GM12864 (cell line): ENCODE data around the gene ZDHHC4.
"Not testable (repeated sequence)": the region's sequence is repeated elsewhere in the genome, so short reads cannot be mapped to it uniquely, and the experiment has no call there.

Experiments used
- DNase-seq: peaks from one replicate; pipeline ENCODE4 v3.0.0-alpha.2; 2011; ENCODE audit warnings: low read depth
- H3K4me3 ChIP-seq: 2 replicates; pipeline ENCODE4 v1.5.1; 2011; ENCODE audit warnings: mild to moderate bottlenecking, low read depth, low read length, control low read depth
- CTCF ChIP-seq: IDR thresholded peaks from 2 replicates; pipeline ENCODE4 v1.5.1; 2011; ENCODE audit warnings: low read depth, mild to moderate bottlenecking, moderate library complexity, low read length, control low read depth, inconsistent platforms; ENCODE audit errors: missing control alignments

Gene ZDHHC4

GRCh38 chr7:6630007-6630849, 53.0 kb downstream of the ZDHHC4 start:
- H3K4me3 ChIP-seq: no peak overlapping the region
- no peak for TF ChIP-seq CTCF
- DNase-seq: no peak

- H3K4me3 ChIP-seq: no peak overlapping the region
- TF ChIP-seq CTCF: no peak
- no peak for DNase-seq
Measured at GRCh38 chr7:6631605-6632004, 54.4 kb downstream of the ZDHHC4 start.

GRCh38 chr7:6634021-6634420, 56.8 kb downstream of the ZDHHC4 start:
- no peak for DNase-seq
- no peak overlapping the region for H3K4me3 ChIP-seq
- TF ChIP-seq CTCF: no peak

DNA sequence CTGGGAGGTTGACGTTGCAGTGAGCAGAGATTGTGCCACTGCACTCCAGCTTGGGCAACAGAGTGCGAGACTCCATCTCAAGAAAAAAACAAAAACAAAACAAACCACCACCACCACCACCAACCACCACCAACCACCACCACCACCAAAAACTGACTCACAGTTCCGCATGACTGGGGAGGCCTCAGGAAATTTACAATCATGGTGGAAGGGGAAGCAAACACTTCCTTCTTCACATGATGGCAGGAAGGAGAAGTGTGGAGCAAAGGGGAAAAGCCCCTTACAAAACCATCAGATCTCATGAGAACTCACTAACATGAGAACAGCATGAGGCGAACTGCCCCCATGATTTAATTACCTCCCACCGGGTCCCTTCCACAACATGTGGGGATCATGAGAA, 57.7 kb downstream of the ZDHHC4 start:
- not testable (repeated sequence) for DNase-seq

GRCh38 chr7:6636741-6637543, 59.7 kb downstream of the ZDHHC4 start, which contains the start of gene ZNF316:
Gene ZNF316 (plus strand): TSS chr7:6637318. CDS start chr7:6642410, 5,092 bp downstream.
- DNase-seq: no peak

More for the DNA sequence above, 57.7 kb downstream of the ZDHHC4 start:
- not testable (repeated sequence) for H3K4me3 ChIP-seq

GRCh38 chr7:6637544-6638229, 60.4 kb downstream of the ZDHHC4 start:
- H3K4me3 ChIP-seq: peak overlapping the region; percentile 73
- peak; percentile 55 for TF ChIP-seq CTCF
- DNase-seq: no peak

More at GRCh38 chr7:6636741-6637543, 59.7 kb downstream of the ZDHHC4 start, which contains the start of gene ZNF316:
- H3K4me3 ChIP-seq: peak within 1 kb of the TSS; percentile 73
- TF ChIP-seq CTCF: no peak
